ENCODE measurements around the gene IDH3A.
"Not testable (repeated sequence)": the region's sequence is repeated elsewhere in the genome, so short reads cannot be mapped to it uniquely, and the experiment has no call there.

Gene IDH3A

DNA sequence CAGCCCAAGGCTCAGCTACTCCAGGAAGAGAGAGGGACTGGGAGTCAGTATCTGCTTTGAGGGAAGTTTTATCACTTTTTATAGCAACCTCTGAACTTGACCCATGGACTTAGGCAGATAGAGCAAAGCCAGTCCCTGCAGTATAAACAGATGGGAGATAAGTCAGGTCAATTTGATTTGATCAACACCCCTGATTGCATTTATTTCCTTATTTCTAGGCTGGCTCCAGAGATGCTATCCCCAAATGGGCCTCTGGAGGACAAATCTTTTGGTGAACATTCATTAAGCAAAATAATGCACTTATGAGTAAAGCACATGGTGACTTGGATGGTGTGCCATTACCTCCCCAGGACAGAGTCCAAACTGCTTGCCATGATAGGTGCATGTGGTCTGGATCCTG, 8.9 kb upstream of the IDH3A start:
- no peak overlapping the region for H3K4me3 ChIP-seq (replicated peaks; ENCODE audit: low read depth, low read length)
- no peak for TF ChIP-seq CTCF (IDR thresholded peaks at IDR 0.05; ENCODE audit: low read depth, low read length, missing control alignments)
- no peak for DNase-seq (ENCODE audit: extremely low read depth, low read depth)

- H3K4me3 ChIP-seq (replicated peaks; ENCODE audit: low read depth, low read length) = no peak overlapping the region
- no peak for TF ChIP-seq CTCF (IDR thresholded peaks at IDR 0.05; ENCODE audit: low read depth, low read length, missing control alignments)
- no peak for DNase-seq (ENCODE audit: extremely low read depth, low read depth)
These were observed 6.8 kb upstream of the IDH3A start for GRCh38 chr15:78142332-78142731.

GRCh38 chr15:78146425-78147154, 2.6 kb upstream of the IDH3A start:
- no peak for TF ChIP-seq CTCF (IDR thresholded peaks at IDR 0.05; ENCODE audit: low read depth, low read length, missing control alignments)
- DNase-seq (ENCODE audit: extremely low read depth, low read depth) = no peak

GRCh38 chr15:78147566-78147965, 1.6 kb upstream of the IDH3A start:
- TF ChIP-seq CTCF (IDR thresholded peaks at IDR 0.05; ENCODE audit: low read depth, low read length, missing control alignments) = no peak
- DNase-seq (ENCODE audit: extremely low read depth, low read depth) = no peak
- no peak overlapping the region for H3K4me3 ChIP-seq (replicated peaks; ENCODE audit: low read depth, low read length)

More at GRCh38 chr15:78146425-78147154, 2.6 kb upstream of the IDH3A start:
- H3K4me3 ChIP-seq (replicated peaks; ENCODE audit: low read depth, low read length) = no peak overlapping the region

- H3K4me3 ChIP-seq (replicated peaks; ENCODE audit: low read depth, low read length) = peak overlapping the region; percentile 65
- TF ChIP-seq CTCF (IDR thresholded peaks at IDR 0.05; ENCODE audit: low read depth, low read length, missing control alignments) = no peak
- no peak for DNase-seq (ENCODE audit: extremely low read depth, low read depth)
These were observed 632 bp upstream of the IDH3A start for GRCh38 chr15:78148392-78149067.

DNA sequence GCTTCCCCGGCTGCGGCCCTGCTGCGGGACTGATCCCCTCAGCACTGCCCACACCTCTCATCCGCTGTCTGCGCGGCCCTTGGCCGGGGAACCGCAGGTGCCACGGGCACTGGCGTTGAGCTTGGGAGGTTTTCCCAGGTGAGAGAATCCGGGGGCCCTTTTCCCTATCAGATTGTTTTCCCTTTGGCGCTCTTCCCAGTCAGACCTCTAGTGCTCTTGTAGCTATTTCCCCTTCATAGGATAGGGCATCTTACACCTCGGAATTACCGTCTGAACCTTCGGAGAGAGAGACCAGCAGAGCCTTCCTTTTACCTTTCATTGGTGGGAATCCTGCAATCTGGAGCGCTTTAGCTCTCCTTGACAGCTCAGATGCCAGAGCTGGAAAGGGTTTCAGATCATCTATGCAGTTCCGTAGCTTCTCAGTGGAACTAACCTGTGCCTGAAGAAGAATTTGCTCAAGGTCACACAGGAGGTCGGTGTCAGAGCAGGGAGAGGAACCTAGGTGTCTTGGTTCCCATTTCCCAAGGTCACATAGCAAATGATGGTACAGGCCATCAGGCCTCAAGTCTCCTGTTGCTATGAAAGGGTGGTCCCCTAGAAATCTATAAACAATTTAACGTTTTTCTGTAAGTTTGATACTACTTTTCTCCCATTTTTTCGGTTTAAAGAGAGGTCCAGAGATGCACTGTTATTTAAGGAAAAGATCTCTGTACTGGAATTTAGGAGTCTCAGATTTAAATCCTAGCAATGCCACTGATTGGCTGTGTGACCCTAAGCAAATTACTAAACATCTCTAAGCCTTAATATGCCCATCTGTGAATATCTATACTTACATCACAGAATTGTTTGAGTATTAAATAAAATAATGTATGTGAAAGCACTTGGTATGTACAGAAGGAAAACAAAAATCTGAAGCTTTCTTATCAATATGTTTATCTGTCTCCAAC, 916 bp downstream of the IDH3A start:
- no peak for TF ChIP-seq CTCF (IDR thresholded peaks at IDR 0.05; ENCODE audit: low read depth, low read length, missing control alignments)
- peak overlapping the region; percentile 65 for H3K4me3 ChIP-seq (replicated peaks; ENCODE audit: low read depth, low read length)
- DNase-seq (ENCODE audit: extremely low read depth, low read depth) = no peak

- not testable (repeated sequence) for DNase-seq (ENCODE audit: extremely low read depth, low read depth); H3K4me3 ChIP-seq (replicated peaks; ENCODE audit: low read depth, low read length)
These were observed 1.9 kb downstream of the IDH3A start for GRCh38 chr15:78151075-78151474.
